GM21360 (cell line): ENCODE results near the gene ABCC12.

Experiments used
- ATAC-seq: cut with Tn5 transposase; IDR thresholded peaks from one replicate; pipeline ENCODE4 v1.9.1; 2021; ENCODE audit warnings: mild to moderate bottlenecking, moderate library complexity; ENCODE audit not compliant: unreplicated experiment

ABCC12 gene

GRCh38 chr16:48133455-48134211 is 22.2 kb downstream of the ABCC12 start:
- no peak for ATAC-seq

GRCh38 chr16:48132696-48133095 is 23.1 kb downstream of the ABCC12 start:
- no peak for ATAC-seq

GRCh38 chr16:48131201-48131935 is 24.4 kb downstream of the ABCC12 start:
- no peak for ATAC-seq

GRCh38 chr16:48129926-48130325 is 25.9 kb downstream of the ABCC12 start:
- no peak for ATAC-seq

- ATAC-seq = no peak
These were observed 27.0 kb downstream of the ABCC12 start for GRCh38 chr16:48128769-48129168.

- ATAC-seq = no peak
These were observed 28.8 kb downstream of the ABCC12 start for GRCh38 chr16:48126801-48127644.

GRCh38 chr16:48125888-48126287 is 29.9 kb downstream of the ABCC12 start:
- no peak for ATAC-seq

- ATAC-seq = no peak
These were observed 31.5 kb downstream of the ABCC12 start for GRCh38 chr16:48124266-48124665.

GRCh38 chr16:48123104-48123788 is 32.5 kb downstream of the ABCC12 start:
- no peak for ATAC-seq

GRCh38 chr16:48121276-48121675 is 34.5 kb downstream of the ABCC12 start:
- no peak for ATAC-seq

GRCh38 chr16:48118841-48119240 is 37.0 kb downstream of the ABCC12 start:
- ATAC-seq = no peak

GRCh38 chr16:48117217-48118105 is 38.3 kb downstream of the ABCC12 start:
- peak; percentile 51 for ATAC-seq

GRCh38 chr16:48115299-48115698 is 40.5 kb downstream of the ABCC12 start:
- no peak for ATAC-seq

- ATAC-seq = no peak
These were observed 41.4 kb downstream of the ABCC12 start for GRCh38 chr16:48114410-48114809.

- no peak for ATAC-seq
These were observed 42.3 kb downstream of the ABCC12 start for GRCh38 chr16:48113471-48113870.

- no peak for ATAC-seq
These were observed 42.8 kb downstream of the ABCC12 start for GRCh38 chr16:48113001-48113400.

GRCh38 chr16:48112600-48112999 is 43.2 kb downstream of the ABCC12 start:
- ATAC-seq = no peak

- ATAC-seq = no peak
These were observed 44.8 kb downstream of the ABCC12 start for GRCh38 chr16:48110982-48111381.

GRCh38 chr16:48110000-48110399 is 45.8 kb downstream of the ABCC12 start:
- no peak for ATAC-seq

GRCh38 chr16:48109475-48109874 is 46.3 kb downstream of the ABCC12 start:
- no peak for ATAC-seq
